ENCODE data around the gene GPR83.

- TF ChIP-seq CTCF (IDR thresholded peaks at IDR 0.05; ENCODE audit: low read depth, low read length, poor library complexity, severe bottlenecking) (no peak), EZH2phosphoT487 (IDR thresholded peaks at IDR 0.05; ENCODE audit: borderline replicate concordance, low read length) (no peak)
These were observed at the start of gene GPR83 for GRCh38 chr11:94400839-94401772.

Measured in DOHH2 (cell line).